ENCODE measurements around the gene WDR18. TPM values are rescaled to one million over a fixed set of nuclear protein-coding genes. Genes with fewer than 3 reads are reported as not detected.

Gene WDR18
- total and polyA plus RNA-seq, 2 of the 8 experiments (the other 6 are each of a cell fraction or from before 2014, with no cell fraction given) = 87.7 to 177 TPM

DNA sequence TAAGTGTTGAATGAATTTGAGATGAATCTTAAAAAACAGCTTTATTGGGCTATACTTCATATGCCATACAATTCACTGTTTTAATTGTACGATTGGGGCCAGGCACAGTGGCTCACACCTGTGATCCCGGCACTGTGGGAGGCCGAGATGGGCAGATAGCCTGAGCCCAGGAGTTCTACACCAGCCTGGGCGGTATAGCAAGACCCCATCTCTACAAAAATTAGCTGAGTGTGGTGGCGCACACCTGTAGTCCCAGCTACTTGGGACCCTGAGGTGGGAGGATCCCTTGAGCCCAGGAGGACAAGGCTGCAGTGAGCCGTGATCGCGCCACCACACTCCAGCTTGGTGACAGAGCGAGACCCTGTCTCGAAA, 48.0 kb upstream of the WDR18 start:
- H3K4me3 ChIP-seq (ENCODE audit: extremely low read depth in 1 of 4, insufficient read depth in 2 of 4, low read depth in 3 of 4, low read length in 4 of 4) = no peak overlapping the region
- H2AFZ ChIP-seq (ENCODE audit: low read length) = no peak overlapping the region
- FAIRE-seq = no peak
- no peak overlapping the region for H3K56ac ChIP-seq (replicated peaks; ENCODE audit: insufficient read length, low read depth, low read length)
- 90% methylated on average over 10 of the region's 10 CpGs; no CpG with 5 or more reads in 1 of the 2 experiments for WGBS, 2 experiments (ENCODE audit: extremely low coverage in 1 of 2, insufficient coverage in 1 of 2, insufficient read length in 1 of 2, insufficient replicate concordance in 2 of 2, low coverage in 1 of 2, low lambda C conversion rate in 2 of 2, missing lambda C conversion rate in 1 of 2)
- no peak for DNase-seq (ENCODE audit: low read depth in 1 of 2, low spot score in 2 of 2)
- H3K14ac ChIP-seq (ENCODE audit: insufficient read length) = no peak overlapping the region
- peaks cover 7 to 29% of the 10 kb centered on the region in 2 experiments for H4K20me1 ChIP-seq (replicated peaks in 1 of 2; ENCODE audit: control insufficient read depth in 1 of 2, insufficient read depth in 2 of 2, low read length in 2 of 2)
- H2AK5ac ChIP-seq (ENCODE audit: low read depth, low read length) = no peak overlapping the region
- no peak overlapping the region for H4K91ac ChIP-seq (replicated peaks; ENCODE audit: insufficient read length, low read length)
- no peak overlapping the region for H3K4ac ChIP-seq (replicated peaks; ENCODE audit: insufficient read length, low read depth, low read length)
- no peaks in the 10 kb centered on the region for H3K9me3 ChIP-seq (ENCODE audit: insufficient read depth in 2 of 2, low read depth in 1 of 2, low read length in 1 of 2)
- no peak overlapping the region for H4K8ac ChIP-seq (ENCODE audit: extremely low read depth, insufficient read depth, low read length)
- no peak overlapping the region for H3K27ac ChIP-seq (ENCODE audit: low read depth, low read length)
- H3K4me2 ChIP-seq (ENCODE audit: insufficient read depth in 1 of 2, low read depth in 2 of 2, low read length in 2 of 2) = no peak overlapping the region
- H2BK12ac ChIP-seq (ENCODE audit: low read depth, low read length) = no peak overlapping the region
- no peak overlapping the region for H2BK5ac ChIP-seq (ENCODE audit: low read depth, low read length)
- CTCF ChIA-PET (ENCODE audit: partially characterized antibody) = interaction anchor here (0.9 to 2.5 kb wide), 5 partner anchors 10 to 195 kb away, joined by 3 to 11 read pairs (median 4); no protein-coding TSS in a partner anchor
- H2BK120ac ChIP-seq (replicated peaks; ENCODE audit: low read depth, low read length) = no peak overlapping the region
- H3K23me2 ChIP-seq (ENCODE audit: low read depth, low read length) = no peaks in the 10 kb centered on the region
- no peak overlapping the region for H4K5ac ChIP-seq (ENCODE audit: insufficient read length, low read depth, low read length)
- H3K79me2 ChIP-seq (ENCODE audit: control insufficient read depth in 1 of 2, insufficient read depth in 2 of 2, low read length in 2 of 2) = peaks cover 1 to 70% of the 10 kb centered on the region in 2 experiments; a peak in 3 of 4 replicates
- peaks cover 3 to 9% (median 7%) of the 10 kb centered on the region in 4 experiments; a peak in 7 of 8 replicates for H3K36me3 ChIP-seq (ENCODE audit: control insufficient read depth in 2 of 4, insufficient read depth in 4 of 4, low read length in 3 of 4)
- H2BK20ac ChIP-seq (ENCODE audit: low read length) = no peak overlapping the region
- peaks cover 0 to 16% (median 4%) of the 10 kb centered on the region in 4 experiments; a peak in 4 of 7 replicates for H3K4me1 ChIP-seq (replicated peaks in 1 of 4; ENCODE audit: control insufficient read depth in 3 of 4, insufficient read depth in 4 of 4, low read length in 3 of 4)
- H2BK15ac ChIP-seq (ENCODE audit: low read length) = no peak overlapping the region
- peaks cover 11% of the 10 kb centered on the region for H3K79me1 ChIP-seq (ENCODE audit: low read depth, low read length)
- H3K18ac ChIP-seq (ENCODE audit: extremely low read depth, low read length) = no peak overlapping the region
- H3K27me3 ChIP-seq (replicated peaks in 1 of 4; ENCODE audit: control insufficient read depth in 3 of 4, extremely low read depth in 1 of 4, insufficient read depth in 3 of 4, low read length in 3 of 4) = no peaks in the 10 kb centered on the region
- POLR2A ChIA-PET (ENCODE audit: partially characterized antibody) = interaction anchor here (0.7 to 2.6 kb wide), 5 partner anchors 17 to 292 kb away, joined by 3 to 9 read pairs (median 3); partner anchors contain the start of gene CNN2
- H3K9ac ChIP-seq (replicated peaks in 1 of 4; ENCODE audit: extremely low read depth in 1 of 4, low read depth in 3 of 4, low read length in 3 of 4) = no peak overlapping the region
- no peak overlapping the region for H3K23ac ChIP-seq (ENCODE audit: insufficient read length)
- no peak for TF ChIP-seq EGR1 (IDR thresholded peaks at IDR 0.05; ENCODE audit: borderline replicate concordance, low read depth, low read length)
- TF ChIP-seq EZH2 (IDR thresholded peaks at IDR 0.05; ENCODE audit: low read depth, low read length, severe bottlenecking) = no peak
- no peak for TF ChIP-seq BRCA1 (IDR thresholded peaks at IDR 0.05; ENCODE audit: low read depth, low read length)
- TF ChIP-seq SRF (IDR thresholded peaks at IDR 0.05; ENCODE audit: low read depth, low read length) = no peak
- TF ChIP-seq KDM4A (IDR thresholded peaks at IDR 0.05; ENCODE audit: low read depth, low read length, severe bottlenecking) = no peak
- TF ChIP-seq SIN3A (conservative IDR thresholded peaks at IDR 0.05 in 1 of 2, IDR thresholded peaks at IDR 0.05 in 1 of 2; ENCODE audit: low read depth in 1 of 2, low read length in 2 of 2) = no peak
- TF ChIP-seq SIX5 (IDR thresholded peaks at IDR 0.05; ENCODE audit: low read depth, low read length) = no peak
- TF ChIP-seq PHF8 (conservative IDR thresholded peaks at IDR 0.05; ENCODE audit: low read depth, low read length) = no peak
- no peak for TF ChIP-seq CBX5 (IDR thresholded peaks at IDR 0.05; ENCODE audit: low read depth, low read length)
- no peak for TF ChIP-seq BCL11A (IDR thresholded peaks at IDR 0.05; ENCODE audit: low read depth in 2 of 2, low read length in 2 of 2)
- TF ChIP-seq BACH1 (IDR thresholded peaks at IDR 0.05; ENCODE audit: low read length) = no peak
- TF ChIP-seq CTBP2 (IDR thresholded peaks at IDR 0.05; ENCODE audit: borderline replicate concordance, insufficient read depth, insufficient read length, low read length) = no peak
- TF ChIP-seq ZNF274 (IDR thresholded peaks at IDR 0.05; ENCODE audit: borderline replicate concordance, extremely low read depth, low read length) = no peak
- TF ChIP-seq CHD2 (IDR thresholded peaks at IDR 0.05; ENCODE audit: low read length) = no peak
- TF ChIP-seq JUN (IDR thresholded peaks at IDR 0.05; ENCODE audit: low read depth, low read length) = no peak

All from H1 (cell line).